Measurements from ENCODE around the gene DPEP1. TPM values are rescaled to one million over a fixed set of nuclear protein-coding genes. Genes with fewer than 3 reads are reported as not detected.

DPEP1 gene
- total RNA-seq, 1 experiment from 2014 or later = 1.7 TPM

DNA sequence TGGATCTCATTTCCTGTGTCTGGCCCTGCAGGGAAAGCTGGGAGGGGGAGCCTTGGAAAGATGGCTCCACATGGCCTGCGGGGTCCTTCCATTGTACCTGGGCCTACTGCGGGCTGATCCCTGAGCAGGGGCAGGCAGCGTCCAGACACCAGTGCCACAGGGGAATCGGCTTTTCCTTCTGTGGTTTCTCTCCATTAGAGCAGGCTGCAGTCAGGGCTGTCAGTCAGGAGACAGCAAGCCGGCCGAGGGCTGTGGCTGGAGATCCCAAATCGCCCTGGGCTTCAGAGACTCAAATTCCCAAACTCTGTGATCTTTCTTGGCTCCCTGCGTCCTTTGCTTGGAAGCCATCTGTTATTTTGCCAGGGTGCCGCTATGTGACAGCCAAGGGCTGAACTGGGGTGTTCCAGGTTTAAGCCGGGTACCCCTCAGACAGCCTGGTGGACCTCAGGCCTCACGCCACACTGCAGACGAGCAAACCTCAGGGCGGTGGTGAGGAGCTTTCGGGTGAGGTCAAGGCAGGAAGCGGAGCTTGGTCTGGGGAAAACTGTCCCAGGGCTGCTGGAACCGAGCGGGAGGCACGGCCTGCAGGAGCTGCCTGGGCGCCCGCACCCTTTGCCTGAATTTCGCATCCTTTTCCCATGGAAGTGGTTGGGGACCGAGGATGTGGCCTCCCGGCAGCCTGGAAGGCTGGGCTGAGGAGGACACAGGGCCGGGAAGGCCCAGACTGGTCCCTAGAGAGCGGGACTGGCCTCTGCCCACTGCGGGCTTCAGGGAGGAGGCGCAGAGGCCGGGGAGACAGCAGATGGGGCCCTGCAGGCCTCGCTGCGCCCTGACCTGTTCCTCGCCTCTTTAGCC lies 39.4 kb upstream of the DPEP1 start:
- Histone ChIP-seq H3K4me3 (no peak overlapping the region), H3K9me3 (replicated peaks) (no peaks in the 10 kb centered on the region; the same call in 1 of the 2 replicates), H3K27me3 (no peaks in the 10 kb centered on the region), H3K4me1 (peaks cover 12% of the 10 kb centered on the region), H3K36me3 (no peaks in the 10 kb centered on the region), H3K27ac (peak overlapping the region; percentile 18)
- DNase-seq = peak; percentile 86 to 92

GRCh38 chr16:89574681-89575246 lies 38.7 kb upstream of the DPEP1 start:
- DNase-seq = no peak
- H3K4me1 ChIP-seq = peaks cover 12% of the 10 kb centered on the region
- no peak overlapping the region for H3K27ac ChIP-seq
- H3K27me3 ChIP-seq = no peaks in the 10 kb centered on the region
- no peaks in the 10 kb centered on the region for H3K36me3 ChIP-seq
- no peak overlapping the region for H3K4me3 ChIP-seq
- H3K9me3 ChIP-seq (replicated peaks) = no peaks in the 10 kb centered on the region; the same call in 1 of the 2 replicates

DNA sequence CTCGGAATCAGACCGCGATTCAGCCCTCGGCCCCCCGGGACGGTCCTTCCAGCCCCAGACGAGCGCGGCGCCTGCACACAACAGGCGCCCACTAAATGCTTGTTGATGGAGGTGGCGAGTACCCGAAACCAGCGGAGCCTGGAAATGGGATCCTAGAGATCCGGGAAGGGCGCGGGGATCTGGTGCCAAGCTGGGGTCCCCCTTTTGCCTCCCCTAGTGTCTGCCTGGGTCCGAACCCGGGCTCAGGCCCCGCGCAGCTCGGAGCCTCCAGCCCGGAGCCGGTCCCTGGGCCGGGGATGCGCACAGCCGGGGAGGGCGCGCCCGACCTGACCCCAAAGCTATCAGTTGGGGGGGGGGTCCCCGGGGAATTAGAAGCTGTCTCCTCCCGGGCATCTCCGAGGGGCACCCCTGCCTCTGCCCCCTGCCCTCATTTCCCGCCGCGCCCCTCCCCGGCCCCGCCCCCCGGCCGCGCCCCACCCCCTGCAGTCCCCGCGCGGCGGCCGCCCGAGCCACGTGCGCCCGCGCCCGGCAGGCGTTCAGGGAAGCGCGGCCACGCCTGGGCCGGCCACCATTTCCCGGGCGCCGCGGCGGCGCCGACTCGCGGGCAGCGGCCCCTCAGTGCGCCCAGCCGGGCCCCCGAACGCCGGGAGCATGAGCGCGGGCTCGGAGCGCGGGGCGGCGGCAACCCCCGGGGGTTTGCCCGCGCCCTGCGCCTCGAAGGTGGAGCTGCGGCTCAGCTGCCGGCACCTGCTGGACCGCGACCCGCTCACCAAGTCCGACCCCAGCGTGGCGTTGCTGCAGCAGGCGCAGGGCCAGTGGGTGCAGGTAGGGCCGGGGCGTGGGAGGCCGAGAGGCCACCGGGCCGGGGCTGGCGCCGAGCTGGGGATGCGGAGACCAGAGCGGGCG lies 37.9 kb upstream of the DPEP1 start, which contains the start of gene CPNE7:
Gene CPNE7, plus strand, starts transcription at position 512 of the 906 bp plus-strand sequence. Its CDS starts 140 bp downstream, at position 652.
- H3K36me3 ChIP-seq = no peaks in the 10 kb centered on the region
- H3K4me1 ChIP-seq = peaks cover 12% of the 10 kb centered on the region
- no peaks in the 10 kb centered on the region for H3K27me3 ChIP-seq
- DNase-seq = no peak
- no peak within 1 kb of the TSS for H3K4me3 ChIP-seq
- H3K27ac ChIP-seq = no peak within 1 kb of the TSS
- H3K9me3 ChIP-seq (replicated peaks) = no peaks in the 10 kb centered on the region; the same call in 1 of the 2 replicates

DNA sequence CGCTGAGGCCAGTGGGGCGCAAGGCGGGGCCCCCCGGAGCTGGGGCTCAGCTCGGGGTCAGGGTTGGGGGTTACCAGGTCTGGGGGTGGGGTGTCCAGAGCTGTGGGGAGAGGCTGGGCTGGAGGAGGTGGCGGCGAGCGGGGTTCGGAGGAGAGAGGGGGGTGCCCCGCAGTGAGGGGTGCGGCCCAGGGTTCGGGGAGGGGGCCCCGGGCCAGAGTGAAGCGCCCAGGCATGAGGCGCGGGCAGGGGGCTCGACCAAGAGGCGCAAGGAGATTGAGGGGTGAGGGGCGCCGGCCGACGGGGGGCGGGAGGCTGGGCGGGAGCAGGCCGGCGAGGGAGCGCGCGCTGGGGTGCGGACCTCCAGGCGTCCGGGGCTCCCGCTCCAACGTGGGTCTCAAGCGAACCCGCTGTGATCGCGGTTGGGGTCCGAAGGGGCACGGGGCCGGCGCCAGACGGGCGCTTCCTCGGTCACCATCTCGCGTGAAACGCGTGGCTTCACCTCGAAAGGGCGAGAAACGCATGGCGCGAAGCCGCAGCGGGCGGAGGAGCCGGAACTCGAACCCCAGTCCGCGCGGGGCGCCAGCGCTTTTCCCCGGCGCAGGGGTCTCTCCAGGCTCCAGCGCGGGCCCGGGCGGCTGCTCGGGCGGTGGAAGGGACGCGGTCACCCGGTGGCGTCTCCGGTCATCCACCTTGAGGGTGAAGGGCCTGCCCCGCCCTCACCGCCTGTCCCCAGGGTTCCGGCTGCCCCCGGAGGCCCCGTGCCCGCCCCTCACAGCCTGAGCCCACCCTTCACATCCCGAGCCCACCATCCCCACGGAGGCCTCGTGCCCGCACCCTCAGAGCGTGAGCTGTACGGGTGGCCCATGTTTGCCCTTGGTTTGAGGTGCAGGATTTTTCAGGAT lies 37.0 kb upstream of the DPEP1 start:
- Histone ChIP-seq H3K36me3 (no peaks in the 10 kb centered on the region), H3K27me3 (no peaks in the 10 kb centered on the region), H3K4me1 (peaks cover 13% of the 10 kb centered on the region), H3K27ac (no peak overlapping the region), H3K4me3 (no peak overlapping the region), H3K9me3 (replicated peaks) (no peaks in the 10 kb centered on the region; the same call in 1 of the 2 replicates)
- no peak for DNase-seq

- Histone ChIP-seq H3K4me3 (no peak overlapping the region), H3K9me3 (replicated peaks) (no peaks in the 10 kb centered on the region; the same call in 1 of the 2 replicates), H3K36me3 (no peaks in the 10 kb centered on the region), H3K27ac (no peak overlapping the region), H3K27me3 (no peaks in the 10 kb centered on the region), H3K4me1 (peaks cover 21% of the 10 kb centered on the region)
- no peak for DNase-seq
Measured at GRCh38 chr16:89577055-89577759, 36.2 kb upstream of the DPEP1 start.

DNA sequence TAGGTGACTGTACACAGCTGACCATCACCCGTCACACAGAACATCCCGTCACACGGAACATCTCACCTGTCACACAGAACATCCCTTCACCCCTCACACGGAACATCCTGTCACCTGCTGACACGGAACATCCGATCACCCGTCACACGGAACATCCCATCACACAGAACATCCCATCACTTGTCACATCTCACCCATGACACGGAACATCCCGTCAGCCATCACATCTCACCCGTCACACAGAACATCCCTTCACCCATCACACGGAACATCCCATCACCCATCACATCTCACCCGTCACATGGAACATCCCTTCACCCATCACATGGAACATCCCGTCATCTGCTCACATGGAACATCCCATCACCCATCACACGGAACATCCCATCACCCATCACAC lies 34.1 kb upstream of the DPEP1 start:
- no peak overlapping the region for H3K4me3 ChIP-seq
- peaks cover 6% of the 10 kb centered on the region; the same call in 1 of the 2 replicates for H3K27me3 ChIP-seq
- H3K36me3 ChIP-seq = no peaks in the 10 kb centered on the region
- H3K4me1 ChIP-seq = peaks cover 11% of the 10 kb centered on the region
- H3K27ac ChIP-seq = no peak overlapping the region
- no peaks in the 10 kb centered on the region; the same call in 1 of the 2 replicates for H3K9me3 ChIP-seq (replicated peaks)
- DNase-seq = no peak

DNA sequence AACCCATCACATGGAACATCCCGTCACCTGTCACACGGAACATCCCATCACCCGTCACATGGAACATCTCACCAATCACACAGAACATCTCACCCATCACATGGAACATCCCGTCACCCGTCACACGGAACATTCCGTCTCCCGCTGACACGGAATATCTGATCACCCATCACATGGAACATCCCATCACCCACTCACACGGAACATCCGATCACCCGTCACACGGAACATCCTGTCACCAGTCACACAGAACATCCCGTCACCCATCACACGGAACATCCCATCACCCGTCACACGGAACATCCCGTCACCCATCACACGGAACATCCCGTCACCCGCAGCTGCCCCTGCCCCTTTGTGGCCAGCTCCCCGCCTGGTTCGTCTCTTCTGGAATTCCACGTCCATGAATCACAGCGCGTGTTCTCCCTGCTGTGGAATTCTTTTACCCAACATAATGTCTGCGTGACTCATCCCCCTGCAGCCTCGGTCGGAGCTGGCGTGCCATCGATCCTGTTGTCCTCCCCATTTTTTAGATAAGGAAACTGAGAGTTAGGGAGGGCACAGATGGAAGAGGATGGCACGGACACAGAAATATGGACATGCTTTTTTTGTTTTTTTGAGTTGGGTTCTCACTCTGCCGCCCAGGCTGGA lies 32.3 kb upstream of the DPEP1 start:
- no peaks in the 10 kb centered on the region for H3K9me3 ChIP-seq (replicated peaks)
- no peak overlapping the region for H3K27ac ChIP-seq
- H3K36me3 ChIP-seq = no peaks in the 10 kb centered on the region
- no peak overlapping the region for H3K4me3 ChIP-seq
- H3K4me1 ChIP-seq = peaks cover 18% of the 10 kb centered on the region
- H3K27me3 ChIP-seq = peaks cover 15% of the 10 kb centered on the region; the same call in 1 of the 2 replicates
- peak; percentile 61 to 68 for DNase-seq

GRCh38 chr16:89581861-89582563 lies 31.4 kb upstream of the DPEP1 start:
- Histone ChIP-seq H3K4me1 (peaks cover 18% of the 10 kb centered on the region), H3K9me3 (replicated peaks) (no peaks in the 10 kb centered on the region), H3K27ac (no peak overlapping the region), H3K27me3 (peaks cover 15% of the 10 kb centered on the region; the same call in 1 of the 2 replicates), H3K4me3 (no peak overlapping the region), H3K36me3 (no peaks in the 10 kb centered on the region)
- no peak for DNase-seq

- H3K36me3 ChIP-seq = no peaks in the 10 kb centered on the region
- H3K27ac ChIP-seq = no peak overlapping the region
- DNase-seq = no peak
- H3K27me3 ChIP-seq = peaks cover 15% of the 10 kb centered on the region; the same call in 1 of the 2 replicates
- H3K4me1 ChIP-seq = peaks cover 18% of the 10 kb centered on the region
- no peak overlapping the region for H3K4me3 ChIP-seq
- H3K9me3 ChIP-seq (replicated peaks) = no peaks in the 10 kb centered on the region
Measured at GRCh38 chr16:89582614-89583196, 30.7 kb upstream of the DPEP1 start.

GRCh38 chr16:89583197-89583894 lies 30.1 kb upstream of the DPEP1 start:
- no peak for DNase-seq
- no peaks in the 10 kb centered on the region for H3K36me3 ChIP-seq
- peaks cover 15% of the 10 kb centered on the region; the same call in 1 of the 2 replicates for H3K27me3 ChIP-seq
- H3K9me3 ChIP-seq (replicated peaks) = no peaks in the 10 kb centered on the region
- peaks cover 18% of the 10 kb centered on the region for H3K4me1 ChIP-seq
- no peak overlapping the region for H3K4me3 ChIP-seq
- no peak overlapping the region for H3K27ac ChIP-seq

DNA sequence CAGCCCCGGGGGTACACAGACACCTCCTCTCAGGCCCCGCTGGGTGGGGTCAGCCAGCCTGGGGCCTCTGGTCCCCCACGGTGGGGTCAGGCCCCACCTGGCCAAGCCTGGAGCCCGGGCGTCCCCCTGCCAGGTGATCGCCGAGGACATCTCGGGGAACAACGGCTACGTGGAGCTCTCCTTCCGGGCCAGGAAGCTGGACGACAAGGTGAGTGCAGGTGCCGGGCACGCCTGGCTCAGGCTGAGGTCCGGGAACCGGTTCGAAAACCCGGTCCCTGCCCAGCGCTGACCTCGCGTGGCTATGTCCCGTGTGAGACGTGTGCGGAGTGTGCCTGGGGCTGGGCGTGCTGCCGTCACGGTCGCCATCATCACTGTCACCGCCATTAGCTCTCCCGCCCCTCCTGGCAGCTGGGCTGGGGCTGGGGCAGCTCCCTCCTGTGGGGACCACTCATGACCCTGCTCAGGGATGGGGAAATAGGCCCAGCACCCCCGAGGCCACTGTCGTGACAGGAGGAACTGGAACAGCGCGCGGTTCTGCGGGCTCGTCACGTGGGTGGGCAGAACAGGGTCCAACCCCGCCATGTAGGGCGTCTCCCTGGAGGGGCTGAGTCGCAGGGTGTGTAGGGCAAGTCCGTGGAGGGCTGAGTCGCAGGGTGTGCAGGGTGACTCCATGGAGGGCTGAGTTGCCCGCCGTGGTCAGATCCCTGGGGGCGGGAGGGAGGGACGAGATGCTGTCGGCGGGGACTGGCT lies 29.4 kb upstream of the DPEP1 start:
- H3K4me3 ChIP-seq = no peak overlapping the region
- H3K36me3 ChIP-seq = no peaks in the 10 kb centered on the region
- peaks cover 15% of the 10 kb centered on the region; the same call in 1 of the 2 replicates for H3K27me3 ChIP-seq
- H3K27ac ChIP-seq = no peak overlapping the region
- DNase-seq = no peak
- peaks cover 18% of the 10 kb centered on the region for H3K4me1 ChIP-seq
- no peaks in the 10 kb centered on the region for H3K9me3 ChIP-seq (replicated peaks)
